ENCODE measurements around the gene RPL10. TPM values are rescaled to one million over a fixed set of nuclear protein-coding genes. Genes with fewer than 3 reads are reported as not detected.

Gene RPL10
- total and polyA plus RNA-seq, 9 of the 15 experiments (the other 6 are each of a cell fraction or from before 2014, with no cell fraction given) = 3,774 to 7,600 (median 5,014) TPM

DNA sequence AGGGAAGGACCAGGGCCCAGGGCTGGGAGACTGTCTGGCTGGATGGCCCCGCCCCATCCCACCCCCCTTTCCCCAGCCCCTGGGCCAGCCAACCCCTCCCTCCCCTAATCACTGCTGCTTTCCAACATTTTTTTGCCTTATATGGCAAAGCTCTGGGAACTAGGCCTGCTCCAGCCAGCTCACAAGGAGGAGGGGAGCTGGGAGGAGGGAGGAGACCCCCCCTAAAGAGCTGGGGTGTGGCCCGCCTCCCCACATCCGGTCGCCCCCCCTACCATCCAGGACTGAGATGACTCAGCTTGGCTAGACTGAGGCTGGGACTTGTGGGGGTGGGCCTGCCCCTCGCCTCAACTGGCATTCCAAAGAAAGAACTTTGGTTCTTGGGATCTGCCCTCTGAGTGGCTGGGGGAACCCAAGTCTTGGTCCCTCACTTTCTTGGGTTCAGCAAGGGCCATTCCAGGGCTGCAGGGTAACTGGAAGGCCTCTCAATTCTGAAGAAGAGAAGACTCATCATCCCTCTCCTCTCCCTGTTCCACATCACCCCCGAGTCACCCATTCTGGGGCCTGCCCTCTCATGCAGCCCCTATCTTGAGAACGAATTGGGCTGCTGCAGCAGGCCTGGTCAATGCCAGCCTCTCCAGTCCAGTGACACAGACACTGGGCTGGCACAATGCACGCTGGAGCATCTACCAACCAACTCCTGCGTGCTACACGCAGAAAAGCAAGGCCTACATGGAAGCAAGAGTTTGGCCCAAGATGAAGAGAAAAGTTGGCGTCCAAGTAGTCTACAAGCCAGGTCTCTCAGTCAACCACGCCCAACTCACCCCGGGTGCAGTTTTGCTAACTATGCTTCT, 28.5 kb upstream of the RPL10 start (continued):
- TF ChIP-seq, protein P1, sequence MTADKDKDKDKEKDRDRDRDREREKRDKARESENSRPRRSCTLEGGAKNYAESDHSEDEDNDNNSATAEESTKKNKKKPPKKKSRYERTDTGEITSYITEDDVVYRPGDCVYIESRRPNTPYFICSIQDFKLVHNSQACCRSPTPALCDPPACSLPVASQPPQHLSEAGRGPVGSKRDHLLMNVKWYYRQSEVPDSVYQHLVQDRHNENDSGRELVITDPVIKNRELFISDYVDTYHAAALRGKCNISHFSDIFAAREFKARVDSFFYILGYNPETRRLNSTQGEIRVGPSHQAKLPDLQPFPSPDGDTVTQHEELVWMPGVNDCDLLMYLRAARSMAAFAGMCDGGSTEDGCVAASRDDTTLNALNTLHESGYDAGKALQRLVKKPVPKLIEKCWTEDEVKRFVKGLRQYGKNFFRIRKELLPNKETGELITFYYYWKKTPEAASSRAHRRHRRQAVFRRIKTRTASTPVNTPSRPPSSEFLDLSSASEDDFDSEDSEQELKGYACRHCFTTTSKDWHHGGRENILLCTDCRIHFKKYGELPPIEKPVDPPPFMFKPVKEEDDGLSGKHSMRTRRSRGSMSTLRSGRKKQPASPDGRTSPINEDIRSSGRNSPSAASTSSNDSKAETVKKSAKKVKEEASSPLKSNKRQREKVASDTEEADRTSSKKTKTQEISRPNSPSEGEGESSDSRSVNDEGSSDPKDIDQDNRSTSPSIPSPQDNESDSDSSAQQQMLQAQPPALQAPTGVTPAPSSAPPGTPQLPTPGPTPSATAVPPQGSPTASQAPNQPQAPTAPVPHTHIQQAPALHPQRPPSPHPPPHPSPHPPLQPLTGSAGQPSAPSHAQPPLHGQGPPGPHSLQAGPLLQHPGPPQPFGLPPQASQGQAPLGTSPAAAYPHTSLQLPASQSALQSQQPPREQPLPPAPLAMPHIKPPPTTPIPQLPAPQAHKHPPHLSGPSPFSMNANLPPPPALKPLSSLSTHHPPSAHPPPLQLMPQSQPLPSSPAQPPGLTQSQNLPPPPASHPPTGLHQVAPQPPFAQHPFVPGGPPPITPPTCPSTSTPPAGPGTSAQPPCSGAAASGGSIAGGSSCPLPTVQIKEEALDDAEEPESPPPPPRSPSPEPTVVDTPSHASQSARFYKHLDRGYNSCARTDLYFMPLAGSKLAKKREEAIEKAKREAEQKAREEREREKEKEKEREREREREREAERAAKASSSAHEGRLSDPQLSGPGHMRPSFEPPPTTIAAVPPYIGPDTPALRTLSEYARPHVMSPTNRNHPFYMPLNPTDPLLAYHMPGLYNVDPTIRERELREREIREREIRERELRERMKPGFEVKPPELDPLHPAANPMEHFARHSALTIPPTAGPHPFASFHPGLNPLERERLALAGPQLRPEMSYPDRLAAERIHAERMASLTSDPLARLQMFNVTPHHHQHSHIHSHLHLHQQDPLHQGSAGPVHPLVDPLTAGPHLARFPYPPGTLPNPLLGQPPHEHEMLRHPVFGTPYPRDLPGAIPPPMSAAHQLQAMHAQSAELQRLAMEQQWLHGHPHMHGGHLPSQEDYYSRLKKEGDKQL (CRISPR knock-in tag; IDR thresholded peaks at IDR 0.05; ENCODE audit: borderline replicate concordance) = no peak
- TF ChIP-seq SMAD1 (IDR thresholded peaks at IDR 0.05; ENCODE audit: low read depth, low read length, partially characterized antibody) (no peak), CHD2 (IDR thresholded peaks at IDR 0.05; ENCODE audit: low read depth, low read length) (no peak), YBX1 (IDR thresholded peaks at IDR 0.05) (no peak), MBD2 (IDR thresholded peaks at IDR 0.05; ENCODE audit: borderline replicate concordance, low read depth) (peak; percentile 54; the same call in 1 of the 2 replicates), FOXK1 (CRISPR knock-in tag; IDR thresholded peaks at IDR 0.05; ENCODE audit: borderline replicate concordance) (no peak), NCOA6 (IDR thresholded peaks at IDR 0.05) (no peak), POLR2AphosphoS2 (IDR thresholded peaks at IDR 0.05; ENCODE audit: low read length) (no peak), L3MBTL2 (IDR thresholded peaks at IDR 0.05) (no peak), ZSCAN29 (IDR thresholded peaks at IDR 0.05) (no peak), BDP1 (IDR thresholded peaks at IDR 0.05; ENCODE audit: insufficient read depth, insufficient read length) (no peak), FOSL1 (tag; conservative IDR thresholded peaks at IDR 0.05) (peak; percentile 48), TFAM (CRISPR knock-in tag; conservative IDR thresholded peaks at IDR 0.05) (no peak), POLR2G (IDR thresholded peaks at IDR 0.05; ENCODE audit: low read depth, low read length) (no peak), NONO (IDR thresholded peaks at IDR 0.05; ENCODE audit: low read depth in 2 of 2, low read length in 1 of 2) (0 out of 4 replicates have a peak, but pooled peaks of 1 of the 2 experiments have one; percentile 33)
- TF ChIP-seq, protein P2, sequence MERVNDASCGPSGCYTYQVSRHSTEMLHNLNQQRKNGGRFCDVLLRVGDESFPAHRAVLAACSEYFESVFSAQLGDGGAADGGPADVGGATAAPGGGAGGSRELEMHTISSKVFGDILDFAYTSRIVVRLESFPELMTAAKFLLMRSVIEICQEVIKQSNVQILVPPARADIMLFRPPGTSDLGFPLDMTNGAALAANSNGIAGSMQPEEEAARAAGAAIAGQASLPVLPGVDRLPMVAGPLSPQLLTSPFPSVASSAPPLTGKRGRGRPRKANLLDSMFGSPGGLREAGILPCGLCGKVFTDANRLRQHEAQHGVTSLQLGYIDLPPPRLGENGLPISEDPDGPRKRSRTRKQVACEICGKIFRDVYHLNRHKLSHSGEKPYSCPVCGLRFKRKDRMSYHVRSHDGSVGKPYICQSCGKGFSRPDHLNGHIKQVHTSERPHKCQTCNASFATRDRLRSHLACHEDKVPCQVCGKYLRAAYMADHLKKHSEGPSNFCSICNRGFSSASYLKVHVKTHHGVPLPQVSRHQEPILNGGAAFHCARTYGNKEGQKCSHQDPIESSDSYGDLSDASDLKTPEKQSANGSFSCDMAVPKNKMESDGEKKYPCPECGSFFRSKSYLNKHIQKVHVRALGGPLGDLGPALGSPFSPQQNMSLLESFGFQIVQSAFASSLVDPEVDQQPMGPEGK (CRISPR knock-in tag; IDR thresholded peaks at IDR 0.05; ENCODE audit: borderline replicate concordance) = no peak
- TF ChIP-seq, protein P3, sequence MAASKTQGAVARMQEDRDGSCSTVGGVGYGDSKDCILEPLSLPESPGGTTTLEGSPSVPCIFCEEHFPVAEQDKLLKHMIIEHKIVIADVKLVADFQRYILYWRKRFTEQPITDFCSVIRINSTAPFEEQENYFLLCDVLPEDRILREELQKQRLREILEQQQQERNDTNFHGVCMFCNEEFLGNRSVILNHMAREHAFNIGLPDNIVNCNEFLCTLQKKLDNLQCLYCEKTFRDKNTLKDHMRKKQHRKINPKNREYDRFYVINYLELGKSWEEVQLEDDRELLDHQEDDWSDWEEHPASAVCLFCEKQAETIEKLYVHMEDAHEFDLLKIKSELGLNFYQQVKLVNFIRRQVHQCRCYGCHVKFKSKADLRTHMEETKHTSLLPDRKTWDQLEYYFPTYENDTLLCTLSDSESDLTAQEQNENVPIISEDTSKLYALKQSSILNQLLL (CRISPR knock-in tag; IDR thresholded peaks at IDR 0.05; ENCODE audit: borderline replicate concordance) = no peak
- TF ChIP-seq, protein P4, sequence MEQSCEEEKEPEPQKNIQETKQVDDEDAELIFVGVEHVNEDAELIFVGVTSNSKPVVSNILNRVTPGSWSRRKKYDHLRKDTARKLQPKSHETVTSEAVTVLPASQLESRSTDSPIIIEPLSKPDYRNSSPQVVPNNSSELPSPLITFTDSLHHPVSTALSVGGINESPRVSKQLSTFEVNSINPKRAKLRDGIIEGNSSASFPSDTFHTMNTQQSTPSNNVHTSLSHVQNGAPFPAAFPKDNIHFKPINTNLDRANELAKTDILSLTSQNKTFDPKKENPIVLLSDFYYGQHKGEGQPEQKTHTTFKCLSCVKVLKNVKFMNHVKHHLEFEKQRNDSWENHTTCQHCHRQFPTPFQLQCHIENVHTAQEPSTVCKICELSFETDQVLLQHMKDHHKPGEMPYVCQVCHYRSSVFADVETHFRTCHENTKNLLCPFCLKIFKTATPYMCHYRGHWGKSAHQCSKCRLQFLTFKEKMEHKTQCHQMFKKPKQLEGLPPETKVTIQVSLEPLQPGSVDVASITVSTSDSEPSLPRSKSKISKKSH (CRISPR knock-in tag; IDR thresholded peaks at IDR 0.05) = no peak

All from K562 (cell line).